GM18909 (cell line): ENCODE results near the gene C22orf23.

Source experiments
- ATAC-seq: cut with Tn5 transposase; IDR thresholded peaks from one replicate; pipeline ENCODE4 v1.9.1; 2021; ENCODE audit warnings: mild to moderate bottlenecking; ENCODE audit not compliant: unreplicated experiment, poor library complexity

Gene C22orf23

GRCh38 chr22:37953437-37954179 is at the start of gene C22orf23, which contains the start of gene POLR2F:
TSS of gene C22orf23 (minus strand) at chr22:37953601. CDS start at chr22:37953149, 452 bp downstream.
TSS of gene POLR2F (plus strand) at chr22:37953699. CDS start at chr22:37953788, 89 bp downstream.
- peak; percentile 83 for ATAC-seq

DNA sequence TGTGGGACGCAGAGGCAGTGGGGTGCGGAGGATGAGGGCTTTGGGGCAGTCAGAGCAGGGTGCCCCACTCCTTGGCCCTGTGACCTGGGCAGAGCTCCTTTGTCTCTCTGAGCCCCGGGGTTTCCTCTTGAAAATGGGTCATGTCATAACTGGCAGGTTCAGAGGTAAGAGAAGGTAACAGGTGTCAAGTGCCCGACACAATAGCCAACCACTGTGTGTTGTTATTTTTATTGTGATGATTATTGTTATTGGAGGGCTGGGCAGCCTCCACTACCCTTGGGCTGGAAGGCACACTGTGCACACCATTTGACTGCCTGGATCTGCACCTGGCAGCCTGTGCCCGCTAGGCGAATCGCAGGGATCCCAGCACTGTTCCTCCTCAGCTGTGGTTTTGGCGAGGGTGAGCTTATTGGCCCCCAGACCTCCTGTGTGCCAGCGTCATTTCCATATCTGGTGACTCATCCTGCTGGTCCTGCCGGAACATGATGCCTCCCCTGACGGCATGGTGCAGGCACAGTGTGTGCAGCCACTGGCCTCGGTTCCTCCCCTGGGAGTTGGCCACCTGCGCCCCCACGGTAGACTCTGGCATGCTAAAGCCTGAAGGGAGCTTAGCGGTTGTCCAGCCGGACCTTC is 46.4 kb upstream of the C22orf23 start:
- ATAC-seq: no peak

DNA sequence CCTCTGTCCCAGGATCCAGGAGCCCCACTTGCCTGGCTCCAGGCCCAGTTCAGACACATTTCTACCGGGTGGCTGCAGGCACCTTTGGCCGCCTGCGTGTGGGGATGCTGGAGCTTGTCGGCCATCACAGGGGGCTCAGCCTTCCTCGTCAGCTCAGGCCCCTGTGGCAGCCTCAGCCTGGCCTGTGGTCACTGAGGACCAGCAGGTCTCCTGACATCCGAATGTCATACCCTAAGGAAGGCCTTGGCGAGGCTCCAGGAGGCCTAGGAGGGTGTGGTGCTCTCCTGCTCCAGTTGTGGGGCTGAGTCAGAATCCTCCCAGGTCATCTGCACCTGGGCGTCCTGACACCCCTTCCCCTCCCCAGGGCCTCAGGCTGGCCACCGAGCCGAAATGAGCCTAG is 45.8 kb upstream of the C22orf23 start:
- no peak for ATAC-seq

GRCh38 chr22:37998543-37998942 is 45.1 kb upstream of the C22orf23 start:
- no peak for ATAC-seq

DNA sequence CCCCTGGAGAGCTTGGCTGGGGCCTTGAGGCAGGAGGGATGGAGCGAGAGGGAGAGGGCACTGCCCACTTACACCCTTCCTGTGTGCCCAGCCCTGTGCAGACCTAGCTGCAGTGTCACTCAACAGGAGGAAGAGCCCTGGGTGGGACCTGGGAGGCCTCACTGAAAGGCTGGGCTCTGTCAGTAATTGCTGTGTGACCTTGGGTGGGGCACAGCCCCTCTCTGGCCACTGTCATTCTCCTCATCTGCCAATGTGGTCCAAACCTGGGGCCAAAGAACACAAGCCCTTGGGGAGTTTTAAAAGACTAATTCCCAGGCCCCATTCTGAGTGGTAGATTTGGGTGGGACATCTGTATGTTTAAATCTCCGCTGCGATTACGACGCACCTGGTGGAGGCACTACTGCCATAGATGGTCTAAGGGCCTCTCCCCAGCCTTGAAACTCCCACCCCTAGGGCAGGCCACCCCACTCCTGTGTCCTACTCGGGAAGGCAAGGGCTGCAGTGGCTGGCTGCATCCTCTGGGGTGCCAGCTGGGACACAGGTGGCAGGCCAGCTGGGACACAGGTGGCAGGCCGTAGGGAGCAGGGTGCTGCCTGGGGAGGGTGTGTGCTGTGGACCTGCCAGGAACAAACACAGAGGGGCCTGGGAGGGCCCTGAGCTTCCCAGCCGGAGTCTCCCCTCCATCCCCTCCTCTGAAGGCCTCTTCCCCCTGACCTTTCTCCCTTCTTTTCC is 43.3 kb upstream of the C22orf23 start:
- ATAC-seq: no peak

GRCh38 chr22:37996079-37996478 is 42.7 kb upstream of the C22orf23 start:
- no peak for ATAC-seq

GRCh38 chr22:37995460-37995859 is 42.1 kb upstream of the C22orf23 start:
- ATAC-seq: no peak

- no peak for ATAC-seq
Measured at GRCh38 chr22:37994982-37995381, 41.6 kb upstream of the C22orf23 start.

- no peak for ATAC-seq
Measured at GRCh38 chr22:37994049-37994448, 40.6 kb upstream of the C22orf23 start.

- no peak for ATAC-seq
Measured at GRCh38 chr22:37991731-37992442, 38.5 kb upstream of the C22orf23 start.

DNA sequence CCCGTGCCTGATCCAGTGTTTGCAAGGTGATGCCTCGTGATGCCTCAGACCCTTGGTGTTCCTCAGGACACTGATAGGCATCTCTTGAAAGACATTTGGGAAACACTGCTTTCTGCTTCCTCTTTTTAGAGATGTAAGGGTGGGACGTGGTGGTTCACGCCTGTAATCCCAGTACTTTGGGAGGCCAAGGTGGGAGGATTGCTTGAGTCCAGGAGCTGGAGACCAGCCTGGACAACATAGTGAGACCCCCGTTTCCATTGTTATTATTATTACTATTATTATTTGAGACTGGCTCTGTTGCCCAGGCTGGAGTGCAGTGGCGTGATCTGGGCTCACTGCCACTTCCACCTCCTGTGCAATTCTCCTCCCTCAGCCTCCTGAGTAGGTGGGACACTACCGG is 37.5 kb upstream of the C22orf23 start:
- ATAC-seq: no peak

DNA sequence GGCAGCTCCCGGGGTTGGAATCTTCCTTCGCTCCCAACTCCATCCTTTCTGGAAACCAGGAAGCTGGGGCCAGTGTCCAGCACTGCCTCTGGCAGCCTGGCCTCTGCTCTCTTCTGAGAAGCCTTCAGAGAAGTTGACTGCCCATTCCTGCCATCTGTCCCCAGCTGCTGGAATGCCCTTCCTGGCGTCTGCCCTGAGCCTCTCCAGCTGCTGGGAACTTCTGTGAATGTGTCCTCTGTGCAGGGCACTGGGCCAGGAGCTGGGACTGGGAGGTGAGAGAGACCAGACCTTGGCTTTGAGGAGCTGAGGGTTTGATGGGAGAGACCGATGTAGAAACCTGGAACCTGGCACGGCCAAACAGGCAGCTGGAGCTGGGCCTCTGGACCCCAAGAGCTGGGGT is 36.9 kb upstream of the C22orf23 start:
- no peak for ATAC-seq

DNA sequence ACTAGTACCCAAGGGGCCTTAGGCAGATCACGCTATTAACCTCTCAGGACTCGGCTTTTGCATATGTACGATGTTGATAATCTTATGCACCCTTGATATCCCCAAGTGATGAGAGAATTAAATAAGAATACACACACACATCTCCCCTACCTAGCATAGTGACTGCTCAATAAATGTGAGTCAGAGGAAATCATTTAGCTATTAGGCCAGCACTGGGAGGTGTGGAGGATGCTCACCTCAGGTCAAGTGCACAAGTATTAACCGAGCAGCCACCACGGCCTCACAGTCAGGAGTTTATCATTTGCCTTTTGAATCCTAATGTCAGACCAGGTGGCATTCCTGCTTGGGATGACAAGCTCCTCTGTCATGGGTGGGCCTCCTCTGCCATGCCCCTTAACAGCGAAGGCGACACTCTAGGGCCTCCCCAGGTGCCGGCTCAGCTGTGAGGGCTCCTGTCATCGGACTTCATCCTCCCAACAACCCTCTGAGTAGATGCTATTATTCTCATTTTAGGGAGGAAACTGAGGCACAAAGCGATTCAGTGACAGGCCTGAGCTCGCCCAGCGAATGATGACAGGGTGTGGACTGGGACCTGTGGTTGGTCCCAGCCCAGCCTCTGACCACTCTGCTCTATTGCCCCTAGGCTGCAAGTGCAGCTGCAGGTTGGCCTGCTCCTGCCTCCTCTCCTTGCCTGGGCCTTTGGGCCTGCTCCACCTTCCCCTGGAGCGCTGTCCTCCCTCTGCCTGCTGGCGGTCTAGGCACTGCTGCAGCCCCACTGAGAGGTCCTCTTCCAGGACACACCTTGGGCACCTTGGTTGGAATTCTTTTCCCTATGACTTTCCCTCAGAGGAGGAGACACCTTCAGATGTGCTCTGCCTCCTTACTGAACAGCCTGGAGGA is 36.0 kb upstream of the C22orf23 start:
- ATAC-seq: no peak

GRCh38 chr22:37986371-37986770 is 33.0 kb upstream of the C22orf23 start:
- no peak for ATAC-seq

DNA sequence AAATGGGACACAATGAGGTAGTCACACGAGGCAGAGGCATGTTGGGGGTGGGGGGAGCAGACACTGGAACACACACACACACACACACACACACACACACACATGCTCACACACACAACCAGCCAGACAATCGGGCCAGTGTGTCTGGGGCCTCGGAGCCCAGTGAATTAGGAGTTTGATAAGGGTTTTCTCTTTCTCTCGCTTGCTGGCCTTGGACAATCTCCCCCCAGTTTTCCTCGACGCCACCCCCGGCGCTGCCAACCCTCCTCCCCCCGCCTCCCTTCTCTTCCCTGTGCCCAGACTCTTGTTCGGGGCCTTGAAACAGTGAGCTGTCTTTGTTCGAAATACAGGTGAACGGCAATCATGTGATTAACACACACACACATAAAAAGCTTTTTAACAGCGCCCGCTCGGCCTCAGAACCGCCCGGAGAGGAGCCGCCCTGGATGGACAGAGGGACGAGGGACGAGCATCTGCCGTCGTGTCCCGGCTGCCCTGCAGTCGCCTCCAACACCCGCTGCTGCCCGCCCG is 32.4 kb upstream of the C22orf23 start:
- no peak for ATAC-seq

- ATAC-seq: no peak
Measured at GRCh38 chr22:37985050-37985585, 31.7 kb upstream of the C22orf23 start.

- no peak for ATAC-seq
Measured at GRCh38 chr22:37983860-37984791, 30.7 kb upstream of the C22orf23 start, which contains the start of gene SOX10. TSS of gene SOX10 (minus strand) at chr22:37984555. CDS start at chr22:37983784, 771 bp downstream.
